Measurements from ENCODE around the gene RANGAP1.
A peak's percentile ranks its signal among the peaks of the same experiment; 100 is the strongest.

RANGAP1 gene

GRCh38 chr22:41285820-41286638 lies at the start of gene RANGAP1:
TSS of gene RANGAP1 (minus strand) at chr22:41286187. CDS start at chr22:41281044, 5,143 bp downstream.
- DNase-seq = peak; percentile 95

DNA sequence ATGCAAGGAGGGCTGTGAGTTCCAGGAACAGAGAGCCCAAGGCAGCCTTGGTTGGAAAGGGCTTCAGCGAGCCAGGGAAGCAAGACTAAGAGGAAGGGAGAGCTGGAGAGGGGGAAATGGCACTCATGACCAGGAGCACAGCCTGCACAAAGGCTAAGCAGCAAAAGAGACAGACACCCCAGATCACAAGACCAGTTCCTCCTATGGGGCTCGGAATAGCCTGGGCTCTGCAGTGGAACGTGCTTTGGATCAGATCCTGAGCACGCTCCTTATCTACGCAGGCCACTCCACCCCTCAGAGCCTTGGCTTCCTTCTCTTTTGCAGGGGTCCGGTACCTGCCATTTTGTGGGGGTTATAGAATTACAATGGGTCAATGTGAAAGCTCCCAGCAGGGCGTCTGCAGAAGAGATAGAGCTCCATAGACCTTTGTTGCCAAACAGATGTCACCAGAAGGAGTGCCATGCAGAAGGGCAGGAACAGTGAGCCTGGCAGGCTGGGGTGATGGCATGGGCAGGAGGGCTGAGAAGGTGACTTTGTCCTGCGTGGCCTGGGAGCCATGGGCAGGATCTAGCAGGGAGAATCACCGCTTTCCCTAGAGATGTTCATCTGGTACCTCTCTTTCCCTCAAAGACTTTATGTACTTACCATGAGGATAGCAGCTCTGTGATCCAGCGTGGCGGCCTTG lies 49.1 kb upstream of the RANGAP1 start:
- no peak for DNase-seq

DNA sequence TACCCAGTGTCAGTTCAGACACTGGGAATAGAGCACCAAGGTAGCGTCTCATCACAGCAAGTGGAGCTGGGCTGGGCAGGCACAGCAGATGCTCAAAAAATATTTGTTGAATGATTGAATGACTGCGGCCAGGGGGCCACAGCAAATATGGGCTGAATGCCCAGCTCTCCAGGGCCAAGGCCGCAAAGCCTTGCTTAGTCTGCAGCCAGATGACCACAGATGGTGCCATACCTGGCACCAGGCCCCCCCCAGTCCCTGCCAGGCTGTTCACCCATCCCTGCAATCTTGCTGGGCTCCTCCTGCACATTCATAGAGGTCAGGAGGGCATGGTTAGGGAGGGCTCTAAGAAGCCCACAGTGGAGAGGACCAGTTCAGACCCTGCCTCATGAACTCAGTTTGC lies 48.2 kb upstream of the RANGAP1 start:
- no peak for DNase-seq

DNA sequence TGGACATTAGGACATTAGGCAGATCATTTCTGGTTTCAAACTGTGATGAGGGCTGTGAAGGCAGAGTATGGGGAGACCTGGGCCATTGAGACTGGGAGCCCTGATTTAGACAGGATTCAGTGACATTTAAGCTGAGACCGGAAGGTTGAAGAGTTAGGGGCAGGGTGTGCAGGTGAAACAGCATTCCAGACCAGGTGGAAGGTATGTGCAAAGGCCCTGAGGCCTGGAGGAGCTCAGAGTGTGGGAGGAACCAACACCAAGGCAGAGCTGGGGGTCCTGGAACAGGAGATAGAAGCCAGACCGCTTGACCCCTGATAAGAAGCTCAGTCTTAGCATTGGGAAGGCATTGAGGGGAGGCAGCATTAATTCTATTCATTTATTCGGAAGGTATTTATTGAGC lies 47.8 kb upstream of the RANGAP1 start:
- no peak for DNase-seq

GRCh38 chr22:41332217-41332939 lies 46.4 kb upstream of the RANGAP1 start:
- DNase-seq = no peak

DNA sequence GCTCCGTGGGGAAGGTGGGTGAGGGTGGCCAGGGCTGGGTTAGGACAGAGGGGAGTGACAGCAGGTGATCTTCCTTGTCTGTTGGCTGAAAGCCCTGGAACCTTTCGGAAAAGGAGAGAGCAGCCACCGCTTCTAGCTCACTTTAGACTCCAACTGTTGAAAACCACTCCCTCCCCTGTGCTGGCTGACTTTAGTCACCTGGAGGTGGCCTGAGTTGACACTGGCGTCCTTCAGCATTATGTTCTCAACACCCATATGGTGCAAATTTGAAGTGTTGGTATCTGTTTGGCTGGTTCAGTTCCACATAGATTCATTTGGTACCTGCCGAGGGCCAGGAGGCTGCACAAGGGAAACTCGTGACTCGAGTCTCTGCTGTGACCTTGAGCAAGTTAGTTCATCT lies 44.2 kb upstream of the RANGAP1 start:
- DNase-seq = no peak

GRCh38 chr22:41327124-41327523 lies 41.1 kb upstream of the RANGAP1 start:
- DNase-seq = no peak

- no peak for DNase-seq
Observed at GRCh38 chr22:41324821-41325528, 39.0 kb upstream of the RANGAP1 start.

- no peak for DNase-seq
Observed at GRCh38 chr22:41320416-41321240, 34.6 kb upstream of the RANGAP1 start.

DNA sequence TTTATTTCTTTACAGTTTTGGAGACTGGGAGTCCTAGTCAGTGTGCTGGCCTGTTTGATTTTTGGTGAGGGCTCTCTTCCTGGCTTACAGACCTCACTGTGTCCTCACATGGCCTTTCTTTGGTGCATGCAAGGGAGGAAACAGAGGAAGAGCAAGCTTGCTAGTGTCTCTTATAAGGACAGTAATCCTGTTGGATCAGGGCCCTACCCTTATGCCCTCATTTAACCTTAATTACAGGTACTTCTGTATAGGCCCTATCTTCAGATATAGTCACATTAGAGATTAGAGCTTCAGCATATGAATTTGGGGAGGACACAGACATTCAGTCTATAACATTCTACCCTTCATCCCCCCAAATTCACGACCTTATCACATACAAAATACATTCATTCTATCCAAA lies 29.6 kb upstream of the RANGAP1 start:
- no peak for DNase-seq

DNA sequence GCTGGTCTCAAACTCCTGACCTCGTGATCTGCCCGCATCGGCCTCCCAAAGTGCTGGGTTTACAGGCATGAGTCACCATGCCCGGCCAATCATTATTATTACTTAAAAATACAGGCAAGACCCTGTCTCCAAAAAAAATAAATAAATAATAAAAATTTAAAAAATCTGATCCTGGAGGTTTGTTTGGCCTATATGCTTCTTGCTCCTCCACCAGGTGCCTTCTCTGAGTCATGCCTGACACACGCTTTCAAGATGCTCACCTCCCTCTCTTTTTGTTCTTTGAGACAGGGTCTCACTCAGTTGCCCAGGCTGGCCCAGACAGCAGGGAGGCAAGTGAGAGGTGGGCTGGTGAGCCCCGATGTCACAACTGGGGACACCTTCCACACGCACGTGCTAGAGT lies 28.8 kb upstream of the RANGAP1 start:
- no peak for DNase-seq

GRCh38 chr22:41311487-41311886 lies 25.5 kb upstream of the RANGAP1 start:
- DNase-seq = no peak

- DNase-seq = no peak
Observed at GRCh38 chr22:41310336-41310735, 24.3 kb upstream of the RANGAP1 start.

DNA sequence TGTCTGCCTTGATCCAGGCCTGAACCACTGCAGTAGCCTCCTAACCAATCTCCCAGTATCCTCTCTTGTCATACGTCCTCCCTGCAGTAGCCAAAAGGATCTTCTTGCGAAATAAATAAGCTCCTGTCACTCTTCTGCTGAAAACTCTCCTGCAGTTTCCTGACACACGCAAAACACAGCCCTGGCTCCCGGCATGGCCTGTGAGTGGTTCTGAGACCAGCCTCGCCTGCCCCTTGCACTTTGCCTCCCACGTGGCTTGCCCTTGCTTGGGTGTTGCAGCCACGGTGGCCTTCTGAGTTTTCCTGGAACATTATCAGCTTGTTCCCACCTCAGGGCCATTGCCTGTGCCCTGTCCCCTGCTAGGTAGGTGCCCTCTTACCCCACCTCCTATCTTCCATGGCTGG lies 22.6 kb upstream of the RANGAP1 start:
- no peak for DNase-seq

- no peak for DNase-seq
Observed at GRCh38 chr22:41308054-41308453, 22.1 kb upstream of the RANGAP1 start.

DNA sequence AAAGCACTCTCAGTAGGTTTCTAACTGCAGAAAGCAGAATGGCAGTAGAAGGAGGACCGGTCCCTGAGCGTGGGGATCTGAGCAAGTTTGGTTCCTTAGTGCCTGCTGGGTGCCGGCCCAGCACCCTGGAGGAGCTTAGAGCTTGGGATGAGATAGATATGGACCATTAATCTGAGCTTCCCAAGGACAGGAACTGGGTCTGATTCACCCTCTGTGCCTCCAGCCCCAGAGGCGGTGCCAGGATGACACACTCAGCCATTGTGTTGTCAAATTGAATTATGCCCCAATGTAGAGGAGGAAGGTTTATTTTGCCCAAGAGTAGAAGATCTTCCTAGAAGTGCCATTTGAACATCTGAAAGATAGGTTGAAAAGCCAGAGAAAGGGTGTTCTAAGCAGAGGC lies 19.7 kb upstream of the RANGAP1 start:
- no peak for DNase-seq

- DNase-seq = no peak
Observed at GRCh38 chr22:41302811-41303210, 16.8 kb upstream of the RANGAP1 start.

- DNase-seq = no peak
Observed at GRCh38 chr22:41302021-41302767, 16.2 kb upstream of the RANGAP1 start.

GRCh38 chr22:41301085-41302020 lies 15.4 kb upstream of the RANGAP1 start, which contains the start of gene ZC3H7B:
TSS of gene ZC3H7B (plus strand) at chr22:41301525. CDS start at chr22:41320661, 19,136 bp downstream.
- DNase-seq = no peak

DNA sequence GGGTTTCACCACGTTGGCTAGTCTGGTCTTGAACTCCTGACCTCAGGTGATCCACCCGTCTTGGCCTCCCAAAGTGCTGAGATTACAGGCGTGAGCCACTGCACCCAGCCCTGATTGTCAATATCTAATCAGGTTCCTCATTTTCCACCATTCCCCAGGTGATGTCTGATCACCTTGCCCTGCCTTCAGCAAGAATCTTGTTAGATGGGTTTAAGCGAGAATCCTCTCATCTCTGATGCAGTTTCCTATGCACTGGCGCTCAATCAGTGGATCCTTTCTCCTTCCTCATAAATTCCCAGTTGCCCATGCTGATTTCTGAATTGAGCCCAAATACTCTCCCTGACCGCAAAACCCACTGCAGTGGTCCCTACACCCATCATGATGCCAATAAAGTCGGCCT lies 14.7 kb upstream of the RANGAP1 start:
- DNase-seq = no peak
